Osteoblast (primary cell): ENCODE measurements around the gene KCNH6. TPM values are rescaled to one million over a fixed set of nuclear protein-coding genes. Genes with fewer than 3 reads are reported as not detected.

Experiments
- DNase-seq: peaks from one replicate; pipeline ENCODE4 v3.0.0; 2011; ENCODE audit warnings: low spot score, mixed read lengths; ENCODE audit not compliant: insufficient read length; ENCODE audit errors: missing footprints
- H2AFZ ChIP-seq: 2 replicates; pipeline ENCODE4 v1.6.0; 2011; ENCODE audit warnings: mild to moderate bottlenecking, low read length
- H3K27ac ChIP-seq: 2 replicates; pipeline ENCODE4 v1.5.1; 2011; ENCODE audit warnings: mild to moderate bottlenecking, low read depth, low read length, moderate library complexity
- H3K27me3 ChIP-seq: 2 replicates; pipeline ENCODE4 v1.6.0; 2012; ENCODE audit warnings: mild to moderate bottlenecking, control low read depth, inconsistent platforms, low read length, moderate library complexity; ENCODE audit not compliant: insufficient read depth
- H3K36me3 ChIP-seq: 2 replicates; pipeline ENCODE4 v1.5.1; 2011; ENCODE audit warnings: mild to moderate bottlenecking, low read length, control low read depth, moderate library complexity; ENCODE audit not compliant: insufficient read depth
- H3K4me1 ChIP-seq: 2 replicates; pipeline ENCODE4 v1.5.1; 2011; ENCODE audit warnings: mild to moderate bottlenecking, low read length, control low read depth, moderate library complexity; ENCODE audit not compliant: insufficient read depth
- H3K4me2 ChIP-seq: 2 replicates; pipeline ENCODE4 v1.6.0; 2011; ENCODE audit warnings: mild to moderate bottlenecking, low read length; ENCODE audit not compliant: insufficient read depth
- H3K4me3 ChIP-seq: fragments of 200-600 bp; sonication (generic); 3 replicates; pipeline ENCODE4 v1.5.1; 2012; ENCODE audit warnings: mild to moderate bottlenecking, low read length, inconsistent platforms; ENCODE audit not compliant: insufficient read depth
- H3K79me2 ChIP-seq: 2 replicates; pipeline ENCODE4 v1.6.0; 2012; ENCODE audit warnings: mild to moderate bottlenecking, low read length, control low read depth, inconsistent platforms; ENCODE audit not compliant: insufficient read depth
- H3K9me3 ChIP-seq: 2 replicates; pipeline ENCODE4 v1.5.1; 2011; ENCODE audit warnings: low read depth, low read length, control low read depth
- H4K20me1 ChIP-seq: 2 replicates; pipeline ENCODE4 v1.6.0; 2012; ENCODE audit warnings: mild to moderate bottlenecking, low read length, control low read depth; ENCODE audit not compliant: insufficient read depth
- CTCF ChIP-seq: IDR thresholded peaks from 2 replicates; pipeline ENCODE4 v1.5.1; 2011; ENCODE audit warnings: mild to moderate bottlenecking, low read depth, low read length, moderate library complexity; ENCODE audit errors: extremely low read depth
- total RNA-seq: library from RNA; depleted of rRNA; stranded (reverse); fragments of >200 nt; gene quantifications from 2 replicates; pipeline ENCODE4 v1.2.3, GENCODE V29; 2012

The KCNH6 gene
- total RNA-seq, 1 donor: not detected

GRCh38 chr17:63491413-63491812 is 31.7 kb upstream of the KCNH6 start:
- H4K20me1 ChIP-seq: no peaks in the 10 kb centered on the region
- H3K36me3 ChIP-seq: no peaks in the 10 kb centered on the region
- no peak for TF ChIP-seq CTCF

GRCh38 chr17:63491977-63492618 is 31.1 kb upstream of the KCNH6 start:
- Histone ChIP-seq H3K4me2 (no peak overlapping the region), H3K4me1 (no peaks in the 10 kb centered on the region), H3K27me3 (peaks cover 12% of the 10 kb centered on the region), H3K4me3 (no peak overlapping the region), H3K9me3 (no peaks in the 10 kb centered on the region), H2AFZ (no peak overlapping the region), H3K27ac (no peak overlapping the region), H4K20me1 (no peaks in the 10 kb centered on the region), H3K36me3 (no peaks in the 10 kb centered on the region), H3K79me2 (no peaks in the 10 kb centered on the region)
- peak; percentile 78 for DNase-seq
- TF ChIP-seq CTCF: no peak

More at GRCh38 chr17:63491413-63491812, 31.7 kb upstream of the KCNH6 start:
- H3K9me3 ChIP-seq: no peaks in the 10 kb centered on the region
- no peak overlapping the region for H2AFZ ChIP-seq
- no peaks in the 10 kb centered on the region for H3K79me2 ChIP-seq
- no peak overlapping the region for H3K4me2 ChIP-seq
- no peak overlapping the region for H3K4me3 ChIP-seq
- H3K4me1 ChIP-seq: no peaks in the 10 kb centered on the region
- H3K27me3 ChIP-seq: peaks cover 12% of the 10 kb centered on the region
- DNase-seq: peak; percentile 38
- H3K27ac ChIP-seq: no peak overlapping the region

GRCh38 chr17:63492940-63493339 is 30.2 kb upstream of the KCNH6 start:
- no peaks in the 10 kb centered on the region for H3K36me3 ChIP-seq
- no peak overlapping the region for H3K4me2 ChIP-seq
- H3K4me1 ChIP-seq: no peaks in the 10 kb centered on the region
- H2AFZ ChIP-seq: no peak overlapping the region
- TF ChIP-seq CTCF: no peak
- H3K4me3 ChIP-seq: no peak overlapping the region
- H3K27ac ChIP-seq: no peak overlapping the region
- H4K20me1 ChIP-seq: no peaks in the 10 kb centered on the region
- no peaks in the 10 kb centered on the region for H3K79me2 ChIP-seq
- peaks cover 12% of the 10 kb centered on the region for H3K27me3 ChIP-seq
- peak; percentile 46 for DNase-seq
- H3K9me3 ChIP-seq: no peaks in the 10 kb centered on the region

- TF ChIP-seq CTCF: no peak
- peak; percentile 68 for DNase-seq
- H3K4me2 ChIP-seq: no peak overlapping the region
- no peak overlapping the region for H3K4me3 ChIP-seq
- no peaks in the 10 kb centered on the region for H3K36me3 ChIP-seq
- no peak overlapping the region for H3K27ac ChIP-seq
- H3K9me3 ChIP-seq: no peaks in the 10 kb centered on the region
- peaks cover 12% of the 10 kb centered on the region for H3K27me3 ChIP-seq
- no peak overlapping the region for H2AFZ ChIP-seq
- H4K20me1 ChIP-seq: no peaks in the 10 kb centered on the region
- no peaks in the 10 kb centered on the region for H3K79me2 ChIP-seq
- H3K4me1 ChIP-seq: peaks cover 2% of the 10 kb centered on the region
These were observed 29.7 kb upstream of the KCNH6 start for GRCh38 chr17:63493411-63493810.
